Central memory CD4-positive, alpha-beta T cell (primary cell): Measurements from ENCODE around the gene STAT1.

Source experiments
- DNase-seq: peaks from one replicate; pipeline ENCODE4 v3.0.0; 2022

The STAT1 gene

GRCh38 chr2:190950566-190950991, 63.4 kb downstream of the STAT1 start:
- DNase-seq, result no peak

- DNase-seq, result no peak
These were observed 65.3 kb downstream of the STAT1 start for GRCh38 chr2:190948671-190949070.

- DNase-seq, result peak; percentile 47
These were observed 66.2 kb downstream of the STAT1 start for GRCh38 chr2:190947711-190948251.

- DNase-seq, result no peak
These were observed 66.8 kb downstream of the STAT1 start for GRCh38 chr2:190947141-190947540.

GRCh38 chr2:190943706-190944105, 70.3 kb downstream of the STAT1 start:
- no peak for DNase-seq

GRCh38 chr2:190942697-190943096, 71.3 kb downstream of the STAT1 start:
- DNase-seq, result no peak

- no peak for DNase-seq
These were observed 72.4 kb downstream of the STAT1 start for GRCh38 chr2:190941571-190941970.

- DNase-seq, result no peak
These were observed 73.5 kb downstream of the STAT1 start for GRCh38 chr2:190940454-190940853.

- DNase-seq, result no peak
These were observed 75.1 kb downstream of the STAT1 start for GRCh38 chr2:190938771-190939335.

- DNase-seq, result no peak
These were observed 78.9 kb downstream of the STAT1 start for GRCh38 chr2:190935054-190935453.

GRCh38 chr2:190933361-190933760, 80.6 kb downstream of the STAT1 start:
- DNase-seq, result no peak

- DNase-seq, result no peak
These were observed 81.5 kb downstream of the STAT1 start for GRCh38 chr2:190932514-190932913.

- no peak for DNase-seq
These were observed 83.6 kb downstream of the STAT1 start for GRCh38 chr2:190930411-190930810.

GRCh38 chr2:190929919-190930318, 84.1 kb downstream of the STAT1 start:
- DNase-seq, result no peak

GRCh38 chr2:190927301-190927700, 86.7 kb downstream of the STAT1 start:
- DNase-seq, result no peak

- DNase-seq, result no peak
These were observed 91.6 kb downstream of the STAT1 start for GRCh38 chr2:190922376-190922775.

- no peak for DNase-seq
These were observed 93.9 kb downstream of the STAT1 start for GRCh38 chr2:190920085-190920484.
